Stimulated activated CD4-positive, alpha-beta T cell treated with anti-CD3 and anti-CD28 coated beads, Interleukin-12 subunit alpha, Interleukin-12 subunit beta, amount 100 ng/mL, for 48 hours (primary cell): ENCODE results near the gene NDP.
A peak's percentile ranks its signal among the peaks of the same experiment; 100 is the strongest.
"Not testable (repeated sequence)": the region's sequence is repeated elsewhere in the genome, so short reads cannot be mapped to it uniquely, and the experiment has no call there.

Experiments used
- DNase-seq, 3 donors: peaks; one replicate each; pipeline ENCODE4 v3.0.0-alpha.2; 2020; ENCODE audit warnings: low read depth in 2 of 3, low spot score in 1 of 3

The NDP gene

GRCh38 chrX:43971966-43972961, 926 bp downstream of the NDP start:
- DNase-seq = no peak

- no peak for DNase-seq
These were observed 2.7 kb downstream of the NDP start for GRCh38 chrX:43970528-43970927.

- no peak for DNase-seq
These were observed 3.4 kb downstream of the NDP start for GRCh38 chrX:43969504-43970501.

GRCh38 chrX:43968359-43968781, 4.8 kb downstream of the NDP start:
- no peak for DNase-seq

- no peak for DNase-seq
These were observed 8.3 kb downstream of the NDP start for GRCh38 chrX:43964936-43965335.

GRCh38 chrX:43963726-43964125, 9.5 kb downstream of the NDP start:
- DNase-seq = no peak

GRCh38 chrX:43962636-43963035, 10.6 kb downstream of the NDP start:
- no peak for DNase-seq

- DNase-seq = peak in 1 of 3 donors; percentile 13
These were observed 11.5 kb downstream of the NDP start for GRCh38 chrX:43961699-43962098.

- peak in 1 of 3 donors; percentile 20 for DNase-seq
These were observed 14.7 kb downstream of the NDP start for GRCh38 chrX:43958529-43958928.

GRCh38 chrX:43956034-43956433, 17.2 kb downstream of the NDP start:
- DNase-seq = no peak

GRCh38 chrX:43953218-43953617, 20.0 kb downstream of the NDP start:
- no peak for DNase-seq

GRCh38 chrX:43949669-43950068, 23.5 kb downstream of the NDP start:
- DNase-seq = peak; percentile 2 to 5 (median 2)

- no peak for DNase-seq
These were observed 32.2 kb downstream of the NDP start for GRCh38 chrX:43940816-43941474.

- DNase-seq = no peak
These were observed 33.8 kb downstream of the NDP start for GRCh38 chrX:43939187-43939926.

- DNase-seq = not testable (repeated sequence)
These were observed 51.2 kb downstream of the NDP start for GRCh38 chrX:43922032-43922431.

- DNase-seq = not testable (repeated sequence)
These were observed 62.4 kb downstream of the NDP start for GRCh38 chrX:43910772-43911171.

- no peak for DNase-seq
These were observed 63.2 kb downstream of the NDP start for GRCh38 chrX:43910012-43910411.

- DNase-seq = no peak
These were observed 64.0 kb downstream of the NDP start for GRCh38 chrX:43909141-43909540.

GRCh38 chrX:43899878-43900815, 73.0 kb downstream of the NDP start:
- DNase-seq = no peak
